SK-N-SH (cell line): Measurements from ENCODE around the gene ADAMTSL5. TPM values are rescaled to one million over a fixed set of nuclear protein-coding genes. Genes with fewer than 3 reads are reported as not detected.

Source experiments
- CTCF ChIA-PET: fragments of 300-600, 350-600 bp; formaldehyde crosslinking; extraction: SDS; loops from one replicate; lab custom pipeline; 2021; lab: Yijun Ruan, JAX
- POLR2A ChIA-PET: fragments of 350-600 bp; sonication (Branson Sonifier 250); formaldehyde crosslinking; extraction: SDS; loops from one replicate; lab custom pipeline; 2020; ENCODE audit warnings: antibody characterized with exemption, inconsistent platforms; lab: Yijun Ruan, JAX
- DNase-seq: peaks from one replicate; pipeline ENCODE4 v3.0.0; 2012
- H2AFZ ChIP-seq: fragments of 200-600 bp; sonication (generic); 2 replicates; pipeline ENCODE4 v1.8.1; 2016; ENCODE audit warnings: antibody characterized with exemption, mild to moderate bottlenecking, low read depth
- H3F3A ChIP-seq: fragments of 200-600 bp; sonication (generic); replicated peaks from 2 replicates; pipeline ENCODE3; 2016; ENCODE audit warnings: antibody characterized with exemption, mild to moderate bottlenecking; ENCODE audit not compliant: insufficient read depth
- H3K27ac ChIP-seq, 2 experiments: fragments of 200-500 bp in 1 of 2; fragments of 200-600 bp in 1 of 2; sonication (Bioruptor generic) in 1 of 2; sonication (generic), shearing (Covaris generic) in 1 of 2; 2 replicates each; pipeline versions ENCODE4 v1.5.1 to v1.6.1; 2014 to 2016; ENCODE audit warnings: low read depth in 2 of 2, inconsistent platforms in 1 of 2, low read length in 1 of 2, mild to moderate bottlenecking in 1 of 2, mixed read lengths in 1 of 2
- H3K27me3 ChIP-seq: fragments of 200-600 bp; sonication (generic), shearing (Covaris generic); 2 replicates; pipeline ENCODE4 v1.6.1; 2016; ENCODE audit warnings: mixed run types; ENCODE audit not compliant: insufficient read depth
- H3K36me3 ChIP-seq, 2 experiments: fragments of 200-500 bp in 1 of 2; fragments of 200-600 bp in 1 of 2; sonication (Bioruptor generic) in 1 of 2; sonication (generic) in 1 of 2; replicated peaks in 1 of 2; 2 replicates each; pipeline versions ENCODE3 to v1.5.1; 2014 to 2016; ENCODE audit warnings: low read length in 1 of 2, mild to moderate bottlenecking in 1 of 2; ENCODE audit not compliant: insufficient read depth in 2 of 2, control insufficient read depth in 1 of 2
- H3K4me1 ChIP-seq, 2 experiments: fragments of 200-500 bp in 1 of 2; fragments of 200-600 bp in 1 of 2; sonication (Bioruptor generic) in 1 of 2; sonication (generic), shearing (Covaris generic) in 1 of 2; 2 replicates each; pipeline versions ENCODE4 v1.5.1 to v1.6.1; 2014 to 2016; ENCODE audit warnings: low read depth in 1 of 2, low read length in 1 of 2, mixed run types in 1 of 2; ENCODE audit not compliant: insufficient read depth in 2 of 2, control insufficient read depth in 1 of 2
- H3K4me2 ChIP-seq: fragments of 200-600 bp; sonication (generic), shearing (Covaris generic); 2 replicates; pipeline ENCODE4 v1.6.1; 2017; ENCODE audit warnings: mixed run types
- H3K4me3 ChIP-seq, 2 experiments: fragments of 200-500 bp in 1 of 2; fragments of 200-600 bp in 1 of 2; sonication (Bioruptor generic) in 1 of 2; sonication (generic), shearing (Covaris generic) in 1 of 2; 2 replicates each; pipeline versions ENCODE4 v1.5.1 to v1.8.1; 2014 to 2016; ENCODE audit warnings: low read depth in 2 of 2, inconsistent platforms in 1 of 2, low read length in 1 of 2, mild to moderate bottlenecking in 1 of 2, mixed read lengths in 1 of 2, moderate library complexity in 1 of 2
- H3K79me2 ChIP-seq: fragments of 200-600 bp; sonication (generic); 2 replicates; pipeline ENCODE4 v1.8.1; 2017; ENCODE audit warnings: mild to moderate bottlenecking; ENCODE audit not compliant: insufficient read depth
- H3K9ac ChIP-seq: fragments of 200-600 bp; sonication (generic); 2 replicates; pipeline ENCODE4 v1.6.1; 2017; ENCODE audit warnings: mixed run types
- H3K9me2 ChIP-seq: fragments of 200-600 bp; sonication (generic); 2 replicates; pipeline ENCODE4 v1.6.1; 2017; ENCODE audit warnings: mixed run types
- H3K9me3 ChIP-seq: fragments of 200-600 bp; sonication (generic); 2 replicates; pipeline ENCODE4 v1.6.1; 2017; ENCODE audit warnings: mixed run types, mild to moderate bottlenecking, moderate library complexity
- H4K20me1 ChIP-seq: fragments of 200-600 bp; sonication (generic); 2 replicates; pipeline ENCODE4 v1.6.1; 2017; ENCODE audit warnings: mild to moderate bottlenecking, mixed run types; ENCODE audit not compliant: insufficient read depth
- CHD2 ChIP-seq: fragments of 150-350 bp; IDR thresholded peaks from 2 replicates; pipeline ENCODE4 v1.6.1; 2018; ENCODE audit warnings: low read length; ENCODE audit not compliant: partially characterized antibody
- EP300 ChIP-seq, 2 experiments: IDR thresholded peaks; 2 replicates each; pipeline versions ENCODE4 v1.4.0 to v1.6.1; 2012; ENCODE audit warnings: borderline replicate concordance in 1 of 2, low read depth in 1 of 2, low read length in 1 of 2
- GABPA ChIP-seq: IDR thresholded peaks from 2 replicates; pipeline ENCODE4 v1.4.0; 2012; ENCODE audit warnings: low read depth, mild to moderate bottlenecking
- JUND ChIP-seq: IDR thresholded peaks from 2 replicates; pipeline ENCODE4 v1.4.0; 2012
- NFIC ChIP-seq: IDR thresholded peaks from 2 replicates; pipeline ENCODE4 v1.4.0; 2012; ENCODE audit warnings: borderline replicate concordance
- REST ChIP-seq: IDR thresholded peaks from 2 replicates; pipeline ENCODE4 v1.6.1; 2012; ENCODE audit warnings: mild to moderate bottlenecking, low read depth, low read length, moderate library complexity
- RFX5 ChIP-seq: IDR thresholded peaks from 2 replicates; pipeline ENCODE4 v1.6.1; 2012; ENCODE audit warnings: mild to moderate bottlenecking, improper control_type of control experiment, low read length
- RXRA ChIP-seq: IDR thresholded peaks from 2 replicates; pipeline ENCODE4 v1.4.0; 2012; ENCODE audit warnings: low read depth, mild to moderate bottlenecking, borderline replicate concordance
- SIN3A ChIP-seq: IDR thresholded peaks from 2 replicates; pipeline ENCODE4 v1.6.1; 2012; ENCODE audit warnings: low read depth, mild to moderate bottlenecking, low read length, moderate library complexity, borderline replicate concordance
- YY1 ChIP-seq: IDR thresholded peaks from 2 replicates; pipeline ENCODE4 v1.4.0; 2012; ENCODE audit warnings: low read depth, mild to moderate bottlenecking
- WGBS: methylation state at CpG from one replicate; pipeline ENCODE4 v1.1.6; 2017; ENCODE audit warnings: low lambda C conversion rate; 5-methylcytosine and 5-hydroxymethylcytosine counted together
- polyA plus RNA-seq, 3 experiments: library from polyadenylated mRNA; depleted of rRNA; stranded (reverse); fragments of >200 nt; gene quantifications; 2 replicates each; pipeline ENCODE4 v1.2.3, GENCODE V29; 2012
- TF ChIP-seq, protein P1 (sequence below): IDR thresholded peaks from 2 replicates; pipeline ENCODE4; 2012

Gene ADAMTSL5
- polyA plus RNA-seq, 1 of the 3 experiments (the other 2 are of a cell fraction): 5.7 TPM

DNA sequence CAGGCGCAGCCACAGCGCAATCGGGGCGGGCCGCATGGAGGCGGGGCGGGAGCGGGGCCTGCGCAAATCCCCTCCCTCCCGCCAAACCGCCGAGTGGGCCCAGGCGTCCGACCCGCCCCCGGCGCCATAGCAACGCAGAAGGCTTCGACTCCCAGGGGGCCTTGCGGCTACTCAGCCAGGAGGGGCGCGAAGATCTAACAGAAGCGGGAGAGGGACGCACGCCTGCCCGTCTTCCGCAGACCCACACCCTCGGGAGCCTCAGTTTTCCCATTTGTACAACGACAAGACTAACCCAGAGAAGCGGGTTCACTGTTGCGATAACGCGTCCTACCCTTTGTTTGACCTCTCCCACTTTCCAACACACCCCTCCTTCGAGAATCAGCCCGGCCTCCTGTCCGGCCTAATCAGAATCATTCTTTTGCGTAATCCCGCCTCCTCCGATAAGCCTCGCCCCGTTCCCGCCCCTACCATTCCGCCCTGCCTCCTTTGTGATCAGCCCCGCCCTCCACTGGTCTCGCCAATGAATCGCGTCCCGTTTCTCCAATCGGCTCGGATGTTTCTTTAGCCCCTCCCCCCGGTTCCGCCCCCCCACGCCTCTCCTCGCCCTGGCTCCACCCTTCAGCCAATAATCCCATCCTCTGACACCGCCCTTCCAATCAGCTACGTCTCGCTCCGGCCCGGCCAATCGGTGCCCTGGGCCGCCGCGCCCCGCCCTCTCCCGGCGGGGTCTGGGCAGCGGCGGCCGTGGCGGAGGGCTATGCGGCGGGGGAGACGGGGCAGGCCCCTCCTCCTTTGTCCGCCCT, 22.3 kb downstream of the ADAMTSL5 start, which contains the start of gene PCSK4 (continued):
- no peak for TF ChIP-seq EP300 (IDR thresholded peaks at IDR 0.05; ENCODE audit: borderline replicate concordance in 1 of 2, low read depth in 1 of 2, low read length in 1 of 2)

- H3K4me2 ChIP-seq: peak overlapping the region; percentile 93
- H3K9me2 ChIP-seq: no peaks in the 10 kb centered on the region
- no peaks in the 10 kb centered on the region for H4K20me1 ChIP-seq
- DNase-seq: peak; percentile 25
- no peaks in the 10 kb centered on the region for H3F3A ChIP-seq
- POLR2A ChIA-PET: no interaction called here
- peak overlapping the region; percentile 70 for H3K9ac ChIP-seq
- peaks cover 5 to 18% of the 10 kb centered on the region in 2 experiments; a peak in 2 of 4 replicates for H3K4me1 ChIP-seq
- CTCF ChIA-PET: interaction anchor here (2.0 kb wide), 1 partner anchor 44 kb away, joined by 4 read pairs; no protein-coding TSS in a partner anchor
- no peaks in the 10 kb centered on the region for H3K27me3 ChIP-seq
- H3K9me3 ChIP-seq: no peaks in the 10 kb centered on the region
- no peak for TF ChIP-seq JUND
- no peak for TF ChIP-seq SIN3A
- no peak for TF ChIP-seq YY1
- TF ChIP-seq, protein P1, sequence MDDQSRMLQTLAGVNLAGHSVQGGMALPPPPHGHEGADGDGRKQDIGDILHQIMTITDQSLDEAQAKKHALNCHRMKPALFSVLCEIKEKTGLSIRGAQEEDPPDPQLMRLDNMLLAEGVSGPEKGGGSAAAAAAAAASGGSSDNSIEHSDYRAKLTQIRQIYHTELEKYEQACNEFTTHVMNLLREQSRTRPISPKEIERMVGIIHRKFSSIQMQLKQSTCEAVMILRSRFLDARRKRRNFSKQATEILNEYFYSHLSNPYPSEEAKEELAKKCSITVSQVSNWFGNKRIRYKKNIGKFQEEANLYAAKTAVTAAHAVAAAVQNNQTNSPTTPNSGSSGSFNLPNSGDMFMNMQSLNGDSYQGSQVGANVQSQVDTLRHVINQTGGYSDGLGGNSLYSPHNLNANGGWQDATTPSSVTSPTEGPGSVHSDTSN: no peak
- TF ChIP-seq REST: no peak
- peak overlapping the region; percentile 66 to 69 for H3K4me3 ChIP-seq
- no peaks in the 10 kb centered on the region for H3K79me2 ChIP-seq
- peak overlapping the region; percentile 99 for H2AFZ ChIP-seq
- H3K36me3 ChIP-seq: no peaks in the 10 kb centered on the region
- WGBS: 34% methylated on average over 20 of the region's 37 CpGs
- H3K27ac ChIP-seq: peak overlapping the region; percentile 61 to 91; a peak in 2 of 4 replicates
These were observed 23.1 kb downstream of the ADAMTSL5 start for GRCh38 chr19:1489463-1490310.

DNA sequence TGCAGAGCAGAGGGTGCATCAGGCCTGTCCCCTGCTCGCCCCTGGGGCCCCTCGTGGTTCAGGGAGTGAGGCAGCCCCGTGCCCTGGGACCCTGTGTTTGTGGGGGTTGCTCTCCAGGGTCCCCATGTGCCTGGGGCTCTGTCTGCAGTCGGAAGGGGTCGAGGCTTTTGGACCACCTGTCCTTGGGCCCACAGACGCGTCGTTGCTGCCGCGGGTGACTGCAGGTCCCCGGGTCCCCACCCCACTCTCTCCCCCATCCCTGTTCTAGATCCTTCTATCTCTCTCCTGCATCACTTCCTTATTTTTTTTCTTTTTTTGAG, 24.6 kb downstream of the ADAMTSL5 start:
- CTCF ChIA-PET: interaction anchor here (2.0 kb wide), 1 partner anchor 43 kb away, joined by 4 read pairs; no protein-coding TSS in a partner anchor
- H3K4me1 ChIP-seq: peaks cover 5 to 15% of the 10 kb centered on the region in 2 experiments; a peak in 2 of 4 replicates
- no peak for DNase-seq
- H3K27me3 ChIP-seq: no peaks in the 10 kb centered on the region
- no peak overlapping the region for H3K4me2 ChIP-seq
- no peak overlapping the region for H3K27ac ChIP-seq
- WGBS: 97% methylated on average over 10 of the region's 11 CpGs
- H3K4me3 ChIP-seq: no peak overlapping the region
- H2AFZ ChIP-seq: no peak overlapping the region
- no peaks in the 10 kb centered on the region for H3K36me3 ChIP-seq
- H3K9ac ChIP-seq: no peak overlapping the region
- POLR2A ChIA-PET: no interaction called here
- H3K79me2 ChIP-seq: no peaks in the 10 kb centered on the region
- no peaks in the 10 kb centered on the region for H3K9me3 ChIP-seq
- H3K9me2 ChIP-seq: no peaks in the 10 kb centered on the region
- no peaks in the 10 kb centered on the region for H3F3A ChIP-seq
- H4K20me1 ChIP-seq: no peaks in the 10 kb centered on the region
- TF ChIP-seq NFIC (no peak), RFX5 (no peak), RXRA (no peak), SIN3A (no peak), CHD2 (no peak), GABPA (no peak), REST (no peak)
- TF ChIP-seq, protein P1: no peak
